IMR-90 (cell line): Measurements from ENCODE around the gene TMPRSS3. TPM values are rescaled to one million over a fixed set of nuclear protein-coding genes. Genes with fewer than 3 reads are reported as not detected.

Source experiments
- ATAC-seq: fragments of 200-7000 bp; cut with Tn5 transposase; 2 replicates; pipeline ENCODE4 v1.9.1; 2020; ENCODE audit warnings: low read depth, mild to moderate bottlenecking, moderate library complexity
- BruUV-seq: library from RNA; stranded (reverse); fragments of 400-500 nt; replicated peaks from 2 replicates; lab custom pipeline; 2021; lab: Mats Ljungman, UMichigan
- CTCF ChIA-PET: fragments of 300-600 bp; formaldehyde crosslinking; extraction: SDS; loops from one replicate; lab custom pipeline; 2021; ENCODE audit warnings: antibody characterized with exemption; lab: Yijun Ruan, JAX
- POLR2A ChIA-PET: fragments of 300-600 bp; sonication (Branson Sonifier 250); formaldehyde crosslinking; loops from one replicate; lab custom pipeline; 2022; ENCODE audit warnings: antibody characterized with exemption; ENCODE audit not compliant: unreplicated experiment; lab: Charles Lee
- DNase-seq: peaks from one replicate; pipeline ENCODE4 v3.0.0; 2013
- H2AFZ ChIP-seq: replicated peaks from 2 replicates; pipeline ENCODE3; 2013; ENCODE audit warnings: low read length, mild to moderate bottlenecking; ENCODE audit not compliant: poor library complexity
- H2AK5ac ChIP-seq: 2 replicates; pipeline ENCODE4 v1.6.1; 2013; ENCODE audit warnings: low read depth, low read length, inconsistent platforms
- H2AK9ac ChIP-seq: replicated peaks from 2 replicates; pipeline ENCODE3; 2013; ENCODE audit warnings: mild to moderate bottlenecking, low read depth, low read length, moderate library complexity; ENCODE audit not compliant: poor library complexity
- H2BK120ac ChIP-seq: 2 replicates; pipeline ENCODE4 v1.6.1; 2013; ENCODE audit warnings: low read depth, low read length, inconsistent platforms
- H2BK15ac ChIP-seq: 3 replicates; pipeline ENCODE4 v1.6.1; 2013; ENCODE audit warnings: low read depth, low read length, inconsistent platforms
- H2BK20ac ChIP-seq: 2 replicates; pipeline ENCODE4 v1.6.1; 2013; ENCODE audit warnings: low read depth, mild to moderate bottlenecking, inconsistent platforms, low read length, moderate library complexity
- H2BK5ac ChIP-seq: 2 replicates; pipeline ENCODE4 v1.6.1; 2013; ENCODE audit warnings: mild to moderate bottlenecking, low read depth, low read length, inconsistent platforms; ENCODE audit not compliant: poor library complexity, severe bottlenecking
- H3K14ac ChIP-seq: replicated peaks from 2 replicates; pipeline ENCODE4 v1.6.1; 2013; ENCODE audit warnings: low read depth, low read length, inconsistent platforms
- H3K18ac ChIP-seq: 2 replicates; pipeline ENCODE4 v1.6.1; 2013; ENCODE audit warnings: low read depth, low read length, control low read depth
- H3K23ac ChIP-seq: 2 replicates; pipeline ENCODE4 v1.6.1; 2013; ENCODE audit warnings: low read depth, low read length, inconsistent platforms
- H3K27ac ChIP-seq: 2 replicates; pipeline ENCODE4 v1.5.1; 2013; ENCODE audit warnings: mild to moderate bottlenecking, control low read depth, low read length; ENCODE audit not compliant: insufficient read depth
- H3K27me3 ChIP-seq: 2 replicates; pipeline ENCODE4 v1.6.1; 2013; ENCODE audit warnings: low read length; ENCODE audit not compliant: control insufficient read depth, insufficient read depth
- H3K36me3 ChIP-seq: 2 replicates; pipeline ENCODE4 v1.6.1; 2013; ENCODE audit warnings: low read length, mixed read lengths; ENCODE audit not compliant: control insufficient read depth, insufficient read depth
- H3K4ac ChIP-seq: 2 replicates; pipeline ENCODE4 v1.6.1; 2013; ENCODE audit warnings: low read depth, low read length, inconsistent platforms
- H3K4me1 ChIP-seq: 2 replicates; pipeline ENCODE4 v1.6.1; 2013; ENCODE audit warnings: low read length, mixed read lengths; ENCODE audit not compliant: control insufficient read depth, insufficient read depth
- H3K4me2 ChIP-seq: 2 replicates; pipeline ENCODE4 v1.6.1; 2013; ENCODE audit warnings: low read depth, mild to moderate bottlenecking, control low read depth, low read length, moderate library complexity
- H3K4me3 ChIP-seq: 2 replicates; pipeline ENCODE4 v1.5.1; 2013; ENCODE audit warnings: low read depth, mild to moderate bottlenecking, control low read depth, low read length, moderate library complexity; ENCODE audit not compliant: insufficient read depth
- H3K56ac ChIP-seq: 2 replicates; pipeline ENCODE4 v1.6.1; 2013; ENCODE audit warnings: low read length, inconsistent platforms; ENCODE audit not compliant: insufficient read depth; ENCODE audit errors: extremely low read depth
- H3K79me1 ChIP-seq, 2 experiments: 2 replicates each; pipeline ENCODE4 v1.6.1; 2013; ENCODE audit warnings: low read length in 2 of 2, inconsistent platforms in 1 of 2, low read depth in 1 of 2
- H3K9ac ChIP-seq: 2 replicates; pipeline ENCODE4 v1.6.1; 2013; ENCODE audit warnings: low read depth, low read length, control low read depth
- H3K9me1 ChIP-seq: 2 replicates; pipeline ENCODE4 v1.6.1; 2013; ENCODE audit warnings: low read length, inconsistent platforms; ENCODE audit not compliant: insufficient read depth
- H3K9me3 ChIP-seq: 2 replicates; pipeline ENCODE4 v1.6.1; 2013; ENCODE audit warnings: low read length; ENCODE audit not compliant: control insufficient read depth, insufficient read depth
- H4K20me1 ChIP-seq: 2 replicates; pipeline ENCODE4 v1.6.1; 2013; ENCODE audit warnings: low read length, inconsistent platforms; ENCODE audit not compliant: insufficient read depth
- H4K5ac ChIP-seq: 2 replicates; pipeline ENCODE4 v1.6.1; 2013; ENCODE audit warnings: mild to moderate bottlenecking, low read depth, low read length, control low read depth
- H4K8ac ChIP-seq, 2 experiments: 2 replicates each; pipeline ENCODE4 v1.6.1; 2013; ENCODE audit warnings: low read depth in 2 of 2, low read length in 2 of 2, control low read depth in 1 of 2, inconsistent platforms in 1 of 2
- H4K91ac ChIP-seq: 2 replicates; pipeline ENCODE4 v1.6.1; 2013; ENCODE audit warnings: low read depth, low read length, inconsistent platforms; ENCODE audit not compliant: insufficient read depth
- BHLHE40 ChIP-seq: fragments of 150-350 bp; IDR thresholded peaks from 2 replicates; pipeline ENCODE4 v1.6.1; 2016; ENCODE audit warnings: mild to moderate bottlenecking, low read depth, low read length
- CEBPB ChIP-seq: IDR thresholded peaks from 2 replicates; pipeline ENCODE4 v1.6.1; 2012; ENCODE audit warnings: low read depth, low read length, improper control_type of control experiment
- CHD1 ChIP-seq: IDR thresholded peaks from 2 replicates; pipeline ENCODE4 v1.6.1; 2012; ENCODE audit warnings: low read depth, low read length, improper control_type of control experiment
- CTCF ChIP-seq: conservative IDR thresholded peaks from 2 replicates; pipeline ENCODE4 v1.5.1; 2012; ENCODE audit warnings: mild to moderate bottlenecking, low read depth, low read length, improper control_type of control experiment
- ELK1 ChIP-seq: fragments of 150-350 bp; IDR thresholded peaks from 2 replicates; pipeline ENCODE4 v1.6.1; 2016; ENCODE audit warnings: low read depth, mild to moderate bottlenecking, low read length, moderate library complexity, borderline replicate concordance
- FOS ChIP-seq: fragments of 150-350 bp; IDR thresholded peaks from 2 replicates; pipeline ENCODE4 v1.6.1; 2016; ENCODE audit warnings: low read depth, low read length
- MAFK ChIP-seq: IDR thresholded peaks from 2 replicates; pipeline ENCODE4 v1.6.1; 2012; ENCODE audit warnings: low read depth, low read length, improper control_type of control experiment
- MAZ ChIP-seq: IDR thresholded peaks from 2 replicates; pipeline ENCODE4 v1.6.1; 2012; ENCODE audit warnings: low read depth, mild to moderate bottlenecking, low read length, improper control_type of control experiment, moderate library complexity, borderline replicate concordance
- MXI1 ChIP-seq: IDR thresholded peaks from 2 replicates; pipeline ENCODE4 v1.6.1; 2012; ENCODE audit warnings: low read depth, mild to moderate bottlenecking, low read length, moderate library complexity, borderline replicate concordance
- NFE2L2 ChIP-seq: fragments of 150-350 bp; IDR thresholded peaks from 2 replicates; pipeline ENCODE4 v1.6.1; 2016; ENCODE audit warnings: low read depth, mild to moderate bottlenecking, low read length
- POLR2A ChIP-seq: IDR thresholded peaks from 2 replicates; pipeline ENCODE4 v1.6.1; 2012; ENCODE audit warnings: mild to moderate bottlenecking, low read depth, low read length
- RAD21 ChIP-seq: IDR thresholded peaks from 2 replicates; pipeline ENCODE4 v1.6.1; 2012; ENCODE audit warnings: low read length, improper control_type of control experiment
- RCOR1 ChIP-seq: IDR thresholded peaks from 2 replicates; pipeline ENCODE4 v1.6.1; 2012; ENCODE audit warnings: mild to moderate bottlenecking, low read length, improper control_type of control experiment; ENCODE audit not compliant: insufficient replicate concordance
- RFX5 ChIP-seq: IDR thresholded peaks from 2 replicates; pipeline ENCODE4 v1.8.0; 2012; ENCODE audit warnings: low read depth, mild to moderate bottlenecking, low read length, moderate library complexity
- SMC3 ChIP-seq: fragments of 150-350 bp; IDR thresholded peaks from 2 replicates; pipeline ENCODE4 v1.6.1; 2016; ENCODE audit warnings: low read depth, mild to moderate bottlenecking, antibody characterized with exemption, low read length, moderate library complexity
- USF2 ChIP-seq: fragments of 150-350 bp; IDR thresholded peaks from 2 replicates; pipeline ENCODE4 v1.6.1; 2017; ENCODE audit warnings: mild to moderate bottlenecking, antibody characterized with exemption, low read length, low read depth
- WGBS, 2 experiments: methylation state at CpG; one replicate each; pipeline versions ENCODE4 v1.1.5 to v1.1.7; 2013; ENCODE audit warnings: missing lambda C conversion rate in 2 of 2; ENCODE audit not compliant: insufficient read length in 1 of 2; ENCODE audit errors: extremely low coverage in 2 of 2; 5-methylcytosine and 5-hydroxymethylcytosine counted together
- dilution Hi-C: fragments of 300-500 bp; cut with HindIII; formaldehyde crosslinking; loops from one replicate; pipeline ENCODE4 v1.14.3; 2018; ENCODE audit warnings: low sequenced_read_pairs; ENCODE audit not compliant: unreplicated experiment
- in situ Hi-C: fragments of 300-500 bp; cut with MboI; formaldehyde crosslinking; loops from 3 replicates; pipeline ENCODE4 v1.14.3; 2019; ENCODE audit warnings: low sequenced_read_pairs, inconsistent platforms, mixed read lengths
- intact Hi-C: fragments of 100-400 bp; cut with micrococcal nuclease; formaldehyde crosslinking; loops from 2 replicates; pipeline ENCODE4 v1.10.0; 2022
- polyA plus RNA-seq, 3 experiments: library from polyadenylated mRNA; depleted of rRNA; stranded (reverse); fragments of >200 nt; gene quantifications; 2 replicates each; pipeline ENCODE4 v1.2.3, GENCODE V29; 2012; ENCODE audit warnings: low replicate concordance in 1 of 3
- total RNA-seq: library from RNA; depleted of rRNA; stranded (reverse); fragments of >200 nt; gene quantifications from 2 replicates; pipeline ENCODE4 v1.2.3, GENCODE V29; 2012

Gene TMPRSS3
- total and polyA plus RNA-seq, 2 of the 4 experiments (the other 2 are of a cell fraction) = not detected

- BruUV-seq = no TSS peak
- Histone ChIP-seq H4K91ac (no peak overlapping the region), H3K18ac (no peak overlapping the region), H3K9me3 (no peaks in the 10 kb centered on the region), H3K9ac (no peak overlapping the region), H2BK120ac (no peak overlapping the region), H3K4me1 (no peaks in the 10 kb centered on the region), H3K36me3 (no peaks in the 10 kb centered on the region), H4K5ac (no peak overlapping the region), H3K79me1 (no peaks in the 10 kb centered on the region), H2BK20ac (no peak overlapping the region), H3K4me2 (no peak overlapping the region), H2AK9ac (no peak overlapping the region), H2BK15ac (no peak overlapping the region), H3K27me3 (peaks cover 13% of the 10 kb centered on the region), H2AK5ac (no peak overlapping the region), H3K4ac (no peak overlapping the region), H2BK5ac (no peak overlapping the region), H2AFZ (no peak overlapping the region), H3K27ac (no peak overlapping the region), H4K20me1 (no peaks in the 10 kb centered on the region), H3K9me1 (no peaks in the 10 kb centered on the region; the same call in 1 of the 2 replicates), H3K23ac (no peak overlapping the region), H3K4me3 (no peak overlapping the region), H4K8ac (no peak overlapping the region), H3K56ac (no peak overlapping the region), H3K14ac (no peak overlapping the region)
- POLR2A ChIA-PET = no interaction called here
- WGBS, 2 experiments = 70% methylated on average over 6 of the region's 11 CpGs; no CpG with 5 or more reads in 1 of the 2 experiments
- dilution Hi-C loops = no loop called here
- DNase-seq = no peak
- in situ Hi-C loops = no loop called here
- CTCF ChIA-PET = no interaction called here
- no peak for TF ChIP-seq CEBPB
- TF ChIP-seq SMC3 = no peak
- TF ChIP-seq RFX5 = no peak
- no peak for TF ChIP-seq ELK1
- TF ChIP-seq RAD21 = no peak
- no peak for TF ChIP-seq POLR2A
- no peak for TF ChIP-seq CHD1
- TF ChIP-seq MAFK = no peak
- no peak for TF ChIP-seq CTCF
- TF ChIP-seq FOS = no peak
- TF ChIP-seq MAZ = no peak
- TF ChIP-seq BHLHE40 = no peak
- TF ChIP-seq MXI1 = no peak
- no peak for TF ChIP-seq NFE2L2
- no peak for TF ChIP-seq RCOR1
- no peak for TF ChIP-seq USF2
- no peak for ATAC-seq
- intact Hi-C loops = no loop called here
Observed at GRCh38 chr21:42343963-42344510, 51.8 kb downstream of the TMPRSS3 start.
